ENCODE measurements around the gene WHAMM. TPM values are rescaled to one million over a fixed set of nuclear protein-coding genes. Genes with fewer than 3 reads are reported as not detected.

WHAMM gene
- total and polyA plus RNA-seq, 2 of the 4 experiments (the other 2 are of a cell fraction): 1.4 to 4.1 TPM

DNA sequence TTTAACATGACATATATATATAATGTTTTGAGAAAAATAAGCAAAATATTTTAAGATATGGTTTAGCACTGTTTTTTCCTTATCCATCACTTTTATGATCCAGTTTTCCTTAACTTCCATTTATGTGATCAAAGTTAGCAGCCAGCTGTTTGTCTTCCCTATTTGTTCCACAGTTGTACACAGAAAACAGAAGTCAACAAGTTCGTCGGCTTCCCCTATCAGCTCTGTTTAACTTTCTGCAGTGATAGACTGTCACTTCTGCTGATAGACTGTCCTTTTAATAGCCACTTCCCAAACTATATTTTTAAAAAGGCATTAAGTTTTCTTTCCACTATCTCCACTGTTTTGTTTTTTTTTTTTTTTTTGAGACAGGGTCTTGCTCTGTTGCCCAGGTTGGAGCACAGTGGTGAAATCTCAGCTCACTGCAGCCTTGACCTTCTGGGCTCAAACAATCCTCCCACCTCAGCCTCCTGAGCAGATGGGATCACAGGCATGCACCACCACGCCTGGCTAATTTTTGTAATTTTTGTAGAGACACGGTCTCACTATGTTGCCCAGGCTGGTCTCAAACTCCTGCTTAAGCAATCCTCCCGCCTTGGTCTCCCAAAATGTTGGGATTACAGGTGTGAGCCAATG lies 10.8 kb upstream of the WHAMM start:
- H3K14ac ChIP-seq (replicated peaks; ENCODE audit: low read depth, low read length): no peak overlapping the region
- no peak overlapping the region for H4K8ac ChIP-seq (ENCODE audit: low read depth in 2 of 2, low read length in 2 of 2)
- H3K9me1 ChIP-seq (ENCODE audit: insufficient read depth, low read length): no peaks in the 10 kb centered on the region
- no CpG with 5 or more reads among the region's 5 CpGs for WGBS, 2 experiments (ENCODE audit: extremely low coverage in 2 of 2, insufficient read length in 1 of 2)
- no peaks in the 10 kb centered on the region for H3K4me1 ChIP-seq (ENCODE audit: control insufficient read depth, insufficient read depth, low read length)
- no peak overlapping the region for H3K18ac ChIP-seq (ENCODE audit: low read depth, low read length)
- no peaks in the 10 kb centered on the region for H3K36me3 ChIP-seq (ENCODE audit: control insufficient read depth, insufficient read depth, low read length)
- H4K5ac ChIP-seq (ENCODE audit: low read depth, low read length): no peak overlapping the region
- H3K4me2 ChIP-seq (ENCODE audit: low read depth, low read length): no peak overlapping the region
- no peak overlapping the region for H3K4me3 ChIP-seq (ENCODE audit: insufficient read depth, low read depth, low read length)
- H2BK120ac ChIP-seq (ENCODE audit: low read depth, low read length): no peak overlapping the region
- ATAC-seq (ENCODE audit: low read depth): no peak
- peaks cover 24% of the 10 kb centered on the region for H3K27me3 ChIP-seq (ENCODE audit: control insufficient read depth, insufficient read depth, low read length)
- no peak overlapping the region for H3K56ac ChIP-seq (ENCODE audit: extremely low read depth, insufficient read depth, low read length)
- ChIA-PET CTCF (no interaction called here), POLR2A (ENCODE audit: unreplicated experiment) (no interaction called here)
- no peaks in the 10 kb centered on the region for H4K20me1 ChIP-seq (ENCODE audit: insufficient read depth, low read length)
- in situ Hi-C loops (cut with MboI; ENCODE audit: low sequenced_read_pairs): no loop called here
- intact Hi-C loops (cut with micrococcal nuclease): no loop called here
- no peaks in the 10 kb centered on the region for H3K9me3 ChIP-seq (ENCODE audit: control insufficient read depth, insufficient read depth, low read length)
- dilution Hi-C loops (cut with HindIII; ENCODE audit: low sequenced_read_pairs, unreplicated experiment): no loop called here
- H2BK15ac ChIP-seq (ENCODE audit: low read depth, low read length): no peak overlapping the region
- H2AK5ac ChIP-seq (ENCODE audit: low read depth, low read length): no peak overlapping the region
- no peak overlapping the region for H4K91ac ChIP-seq (ENCODE audit: insufficient read depth, low read depth, low read length)
- DNase-seq: no peak
- no peak overlapping the region for H2AFZ ChIP-seq (replicated peaks; ENCODE audit: low read length, poor library complexity)
- TF ChIP-seq RCOR1 (IDR thresholded peaks at IDR 0.05; ENCODE audit: insufficient replicate concordance, low read length): no peak
- no peak for TF ChIP-seq CHD1 (IDR thresholded peaks at IDR 0.05; ENCODE audit: low read depth, low read length)
- no peak for TF ChIP-seq POLR2A (IDR thresholded peaks at IDR 0.05; ENCODE audit: low read depth, low read length)
- TF ChIP-seq BHLHE40 (IDR thresholded peaks at IDR 0.05; ENCODE audit: low read depth, low read length): no peak
- TF ChIP-seq, protein P1, sequence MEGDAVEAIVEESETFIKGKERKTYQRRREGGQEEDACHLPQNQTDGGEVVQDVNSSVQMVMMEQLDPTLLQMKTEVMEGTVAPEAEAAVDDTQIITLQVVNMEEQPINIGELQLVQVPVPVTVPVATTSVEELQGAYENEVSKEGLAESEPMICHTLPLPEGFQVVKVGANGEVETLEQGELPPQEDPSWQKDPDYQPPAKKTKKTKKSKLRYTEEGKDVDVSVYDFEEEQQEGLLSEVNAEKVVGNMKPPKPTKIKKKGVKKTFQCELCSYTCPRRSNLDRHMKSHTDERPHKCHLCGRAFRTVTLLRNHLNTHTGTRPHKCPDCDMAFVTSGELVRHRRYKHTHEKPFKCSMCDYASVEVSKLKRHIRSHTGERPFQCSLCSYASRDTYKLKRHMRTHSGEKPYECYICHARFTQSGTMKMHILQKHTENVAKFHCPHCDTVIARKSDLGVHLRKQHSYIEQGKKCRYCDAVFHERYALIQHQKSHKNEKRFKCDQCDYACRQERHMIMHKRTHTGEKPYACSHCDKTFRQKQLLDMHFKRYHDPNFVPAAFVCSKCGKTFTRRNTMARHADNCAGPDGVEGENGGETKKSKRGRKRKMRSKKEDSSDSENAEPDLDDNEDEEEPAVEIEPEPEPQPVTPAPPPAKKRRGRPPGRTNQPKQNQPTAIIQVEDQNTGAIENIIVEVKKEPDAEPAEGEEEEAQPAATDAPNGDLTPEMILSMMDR (conservative IDR thresholded peaks at IDR 0.05; ENCODE audit: low read depth, low read length): no peak
- no peak for TF ChIP-seq MAFK (IDR thresholded peaks at IDR 0.05; ENCODE audit: low read depth, low read length)
- no peak for TF ChIP-seq CEBPB (IDR thresholded peaks at IDR 0.05; ENCODE audit: low read depth, low read length)
- TF ChIP-seq MAZ (IDR thresholded peaks at IDR 0.05; ENCODE audit: borderline replicate concordance, low read depth, low read length): no peak
- TF ChIP-seq MXI1 (IDR thresholded peaks at IDR 0.05; ENCODE audit: borderline replicate concordance, low read depth, low read length): no peak
- no peak for TF ChIP-seq RFX5 (IDR thresholded peaks at IDR 0.05; ENCODE audit: low read depth, low read length)
- TF ChIP-seq NFE2L2 (IDR thresholded peaks at IDR 0.05; ENCODE audit: low read depth, low read length): no peak
- TF ChIP-seq, protein P2, sequence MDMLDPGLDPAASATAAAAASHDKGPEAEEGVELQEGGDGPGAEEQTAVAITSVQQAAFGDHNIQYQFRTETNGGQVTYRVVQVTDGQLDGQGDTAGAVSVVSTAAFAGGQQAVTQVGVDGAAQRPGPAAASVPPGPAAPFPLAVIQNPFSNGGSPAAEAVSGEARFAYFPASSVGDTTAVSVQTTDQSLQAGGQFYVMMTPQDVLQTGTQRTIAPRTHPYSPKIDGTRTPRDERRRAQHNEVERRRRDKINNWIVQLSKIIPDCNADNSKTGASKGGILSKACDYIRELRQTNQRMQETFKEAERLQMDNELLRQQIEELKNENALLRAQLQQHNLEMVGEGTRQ (IDR thresholded peaks at IDR 0.05; ENCODE audit: low read depth, low read length): no peak
- no peak for TF ChIP-seq FOS (IDR thresholded peaks at IDR 0.05; ENCODE audit: low read depth, low read length)
- no peak for TF ChIP-seq RAD21 (IDR thresholded peaks at IDR 0.05; ENCODE audit: low read length)
- H3K23ac ChIP-seq (ENCODE audit: low read depth, low read length): no peak overlapping the region
- no peaks in the 10 kb centered on the region for H3K79me1 ChIP-seq (ENCODE audit: low read depth in 1 of 2, low read length in 2 of 2)
- no peak overlapping the region for H2BK5ac ChIP-seq (ENCODE audit: low read depth, low read length, poor library complexity, severe bottlenecking)
- no peak overlapping the region for H2AK9ac ChIP-seq (replicated peaks; ENCODE audit: low read depth, low read length, poor library complexity)
- no peak overlapping the region for H3K4ac ChIP-seq (ENCODE audit: low read depth, low read length)
- H3K27ac ChIP-seq (ENCODE audit: insufficient read depth, low read length): no peak overlapping the region
- H3K9ac ChIP-seq (ENCODE audit: low read depth, low read length): no peak overlapping the region
- BruUV-seq (replicated peaks): no TSS peak
- H2BK20ac ChIP-seq (ENCODE audit: low read depth, low read length): no peak overlapping the region
